Immature natural killer cell (primary cell): ENCODE data around the gene LOXL3. TPM values are rescaled to one million over a fixed set of nuclear protein-coding genes. Genes with fewer than 3 reads are reported as not detected.

Experiments used
- DNase-seq, 3 donors: peaks; one replicate each; pipeline ENCODE4 v3.0.0; 2022; ENCODE audit warnings: mixed read lengths in 1 of 3
- H3K27ac Mint-ChIP-seq, 6 donors: one replicate each; pipeline ENCODE4 v1.8.0; 2020; ENCODE audit warnings: mixed read lengths in 6 of 6, mild to moderate bottlenecking in 5 of 6, inconsistent platforms in 4 of 6, moderate library complexity in 3 of 6
- H3K27me3 Mint-ChIP-seq, 3 donors: one replicate each; pipeline ENCODE4 v1.8.0; 2020 to 2021; ENCODE audit warnings: low read depth in 3 of 3, mild to moderate bottlenecking in 3 of 3, mixed read lengths in 3 of 3, moderate library complexity in 3 of 3, inconsistent platforms in 1 of 3
- H3K36me3 Mint-ChIP-seq, 3 donors: one replicate each; pipeline ENCODE4 v1.8.0; 2020; ENCODE audit warnings: mixed read lengths in 3 of 3, inconsistent platforms in 2 of 3, mild to moderate bottlenecking in 2 of 3
- H3K4me1 Mint-ChIP-seq, 2 donors: one replicate each; pipeline ENCODE4 v1.8.0; 2020; ENCODE audit warnings: inconsistent platforms in 2 of 2, mild to moderate bottlenecking in 2 of 2, mixed read lengths in 2 of 2, moderate library complexity in 1 of 2
- H3K4me3 Mint-ChIP-seq, 5 donors: one replicate each; pipeline ENCODE4 v1.8.0; 2020; ENCODE audit warnings: mild to moderate bottlenecking in 5 of 5, mixed read lengths in 5 of 5, inconsistent platforms in 3 of 5, moderate library complexity in 3 of 5
- H3K9me3 Mint-ChIP-seq, 6 donors: one replicate each; pipeline ENCODE4 v1.8.0; 2020; ENCODE audit warnings: mild to moderate bottlenecking in 6 of 6, mixed read lengths in 6 of 6, inconsistent platforms in 4 of 6, moderate library complexity in 3 of 6
- polyA plus RNA-seq, 3 donors: library from polyadenylated mRNA; unstranded; fragments of 300-500 nt; fragmentation: Illumina TruSeq; gene quantifications; one replicate each; pipeline ENCODE4 v1.2.3, GENCODE V29; 2021

The LOXL3 gene
- polyA plus RNA-seq, 3 donors from 2014 or later, result 0.19 to 0.22 TPM; not detected in 1

- Mint-ChIP-seq H3K9me3 (no peaks in the 10 kb centered on the region), H3K36me3 (peaks cover 0 to 13% (median 8%) of the 10 kb centered on the region in 3 donors), H3K4me1 (peaks cover 59 to 62% of the 10 kb centered on the region in 2 donors), H3K4me3 (peak overlapping the region; percentile 21 to 86 (median 38)), H3K27ac (no peak overlapping the region), H3K27me3 (peaks cover 8 to 15% (median 10%) of the 10 kb centered on the region in 3 donors)
- DNase-seq, result no peak
These were observed 53.7 kb downstream of the LOXL3 start for GRCh38 chr2:74499940-74500577.

GRCh38 chr2:74499267-74499939 lies 54.3 kb downstream of the LOXL3 start, which contains the start of gene LBX2:
TSS of gene LBX2 (minus strand) at chr2:74499603. CDS start at chr2:74499537, 66 bp downstream.
- no peaks in the 10 kb centered on the region for H3K9me3 Mint-ChIP-seq
- H3K27ac Mint-ChIP-seq, result peak within 1 kb of the TSS; percentile 35 to 92 (median 78)
- H3K4me3 Mint-ChIP-seq, result peak within 1 kb of the TSS; percentile 90 to 98 (median 93)
- peaks cover 0 to 6% (median 2%) of the 10 kb centered on the region in 3 donors for H3K36me3 Mint-ChIP-seq
- peaks cover 53 to 55% of the 10 kb centered on the region in 2 donors for H3K4me1 Mint-ChIP-seq
- DNase-seq, result no peak
- H3K27me3 Mint-ChIP-seq, result peaks cover 8 to 15% (median 11%) of the 10 kb centered on the region in 3 donors

GRCh38 chr2:74498500-74499266 lies 55.1 kb downstream of the LOXL3 start:
- Mint-ChIP-seq H3K4me1 (peaks cover 46 to 48% of the 10 kb centered on the region in 2 donors), H3K27me3 (peaks cover 8 to 15% (median 11%) of the 10 kb centered on the region in 3 donors), H3K36me3 (peaks cover 6 to 12% (median 7%) of the 10 kb centered on the region in 3 donors), H3K9me3 (no peaks in the 10 kb centered on the region), H3K27ac (peak overlapping the region; percentile 35 to 92 (median 78)), H3K4me3 (peak overlapping the region; percentile 90 to 98 (median 93))
- no peak for DNase-seq

GRCh38 chr2:74497777-74498499 lies 55.8 kb downstream of the LOXL3 start:
- H3K4me3 Mint-ChIP-seq, result peak overlapping the region; percentile 90 to 98 (median 93)
- DNase-seq, result no peak
- peaks cover 5 to 15% (median 11%) of the 10 kb centered on the region in 3 donors for H3K27me3 Mint-ChIP-seq
- H3K4me1 Mint-ChIP-seq, result peaks cover 38 to 41% of the 10 kb centered on the region in 2 donors
- no peaks in the 10 kb centered on the region for H3K9me3 Mint-ChIP-seq
- H3K27ac Mint-ChIP-seq, result peak overlapping the region; percentile 35 to 92 (median 78)
- peaks cover 6 to 14% (median 10%) of the 10 kb centered on the region in 3 donors for H3K36me3 Mint-ChIP-seq

DNA sequence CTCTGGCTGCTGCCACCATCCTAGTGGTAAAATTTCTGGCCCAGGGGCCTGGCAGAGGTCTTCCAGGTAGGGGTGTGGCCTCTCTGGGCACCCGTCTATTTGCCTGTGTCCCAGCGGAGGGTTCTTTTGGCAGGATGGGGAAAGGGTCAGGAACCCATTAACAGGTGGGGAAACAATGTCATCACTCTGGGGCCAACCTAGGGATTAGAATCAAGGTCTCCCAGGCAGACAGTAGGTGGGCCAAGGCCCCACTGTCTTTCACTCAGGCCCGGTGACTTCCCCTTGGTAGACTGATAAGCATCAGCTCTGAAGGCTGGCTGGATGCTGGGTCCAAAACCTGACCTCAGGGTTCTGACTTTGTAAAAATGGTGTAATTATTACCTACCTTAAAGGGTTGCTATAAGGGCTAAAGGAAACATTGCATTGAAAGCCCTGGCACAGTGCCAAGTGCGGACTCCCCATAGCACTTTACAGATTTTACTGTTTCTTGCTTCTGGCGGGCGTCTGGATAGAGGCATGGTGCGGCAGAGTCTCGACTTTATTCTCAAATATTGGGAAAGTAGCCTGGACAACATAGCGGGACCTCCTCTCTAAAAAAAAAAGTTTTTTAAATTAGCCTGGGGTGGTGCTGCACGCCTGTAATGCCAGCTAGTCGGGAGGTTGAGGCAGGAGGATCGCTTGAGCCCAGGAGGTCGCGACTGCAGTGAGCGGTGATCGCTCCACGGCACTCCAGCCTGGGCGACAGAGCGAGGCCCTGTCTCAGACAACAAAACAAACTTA lies 56.6 kb downstream of the LOXL3 start:
- H3K4me1 Mint-ChIP-seq, result peaks cover 31 to 33% of the 10 kb centered on the region in 2 donors
- peak overlapping the region; percentile 90 to 98 (median 93) for H3K4me3 Mint-ChIP-seq
- H3K27ac Mint-ChIP-seq, result peak overlapping the region in 3 of 6 donors; percentile 35 to 76 (median 55)
- peaks cover 6 to 14% (median 12%) of the 10 kb centered on the region in 3 donors for H3K36me3 Mint-ChIP-seq
- DNase-seq, result no peak
- peaks cover 5 to 15% (median 11%) of the 10 kb centered on the region in 3 donors for H3K27me3 Mint-ChIP-seq
- H3K9me3 Mint-ChIP-seq, result no peaks in the 10 kb centered on the region

GRCh38 chr2:74495440-74495839 lies 58.3 kb downstream of the LOXL3 start:
- H3K36me3 Mint-ChIP-seq, result peaks cover 13 to 23% (median 18%) of the 10 kb centered on the region in 3 donors
- H3K27me3 Mint-ChIP-seq, result peaks cover 5 to 10% (median 8%) of the 10 kb centered on the region in 3 donors
- no peaks in the 10 kb centered on the region for H3K9me3 Mint-ChIP-seq
- peaks cover 21 to 25% of the 10 kb centered on the region in 2 donors for H3K4me1 Mint-ChIP-seq
- no peak for DNase-seq
- H3K4me3 Mint-ChIP-seq, result no peak overlapping the region
- H3K27ac Mint-ChIP-seq, result peak overlapping the region in 1 of 6 donors; percentile 50

DNA sequence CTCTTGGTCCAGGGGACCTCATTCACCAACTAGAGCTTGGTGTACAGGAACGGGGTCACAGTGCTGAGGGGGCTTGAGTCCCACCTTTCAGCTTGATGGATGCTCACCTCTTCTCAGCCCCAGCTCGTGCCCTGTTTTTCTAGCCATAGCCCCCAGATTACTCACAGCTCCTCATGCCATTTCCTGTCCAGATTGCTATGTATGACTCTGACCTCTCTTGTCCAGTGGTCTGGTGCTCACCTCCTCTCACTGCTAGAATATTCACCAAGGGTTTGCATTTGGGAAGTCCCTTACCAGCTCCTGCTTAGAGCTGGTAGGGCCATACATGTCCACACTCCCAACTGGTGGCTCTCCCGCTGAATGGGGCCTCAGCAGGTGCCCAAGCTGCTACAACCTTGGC lies 60.2 kb downstream of the LOXL3 start:
- Mint-ChIP-seq H3K9me3 (no peaks in the 10 kb centered on the region), H3K36me3 (peaks cover 23 to 35% (median 27%) of the 10 kb centered on the region in 3 donors)
- no peak for DNase-seq

GRCh38 chr2:74491648-74492544 lies 61.8 kb downstream of the LOXL3 start:
- DNase-seq, result no peak
- H3K9me3 Mint-ChIP-seq, result no peaks in the 10 kb centered on the region
- peaks cover 0 to 1% (median 0%) of the 10 kb centered on the region in 3 donors for H3K27me3 Mint-ChIP-seq
- H3K4me3 Mint-ChIP-seq, result no peak overlapping the region
- H3K4me1 Mint-ChIP-seq, result peaks cover 0 to under 1% of the 10 kb centered on the region in 2 donors
- no peak overlapping the region for H3K27ac Mint-ChIP-seq
- H3K36me3 Mint-ChIP-seq, result peaks cover 25 to 36% (median 29%) of the 10 kb centered on the region in 3 donors

More for the DNA sequence above, 60.2 kb downstream of the LOXL3 start:
- Mint-ChIP-seq H3K4me1 (peaks cover 13% of the 10 kb centered on the region in 2 donors), H3K27ac (no peak overlapping the region), H3K4me3 (no peak overlapping the region), H3K27me3 (peaks cover under 1 to 7% (median 5%) of the 10 kb centered on the region in 3 donors)

GRCh38 chr2:74489906-74490305 lies 63.8 kb downstream of the LOXL3 start:
- peaks cover 0 to 2% of the 10 kb centered on the region in 2 donors for H3K4me1 Mint-ChIP-seq
- no peak overlapping the region for H3K27ac Mint-ChIP-seq
- no peak for DNase-seq
- peaks cover 0 to under 1% (median 0%) of the 10 kb centered on the region in 3 donors for H3K27me3 Mint-ChIP-seq
- peaks cover 29 to 44% (median 30%) of the 10 kb centered on the region in 3 donors for H3K36me3 Mint-ChIP-seq
- no peak overlapping the region for H3K4me3 Mint-ChIP-seq
- no peaks in the 10 kb centered on the region for H3K9me3 Mint-ChIP-seq

DNA sequence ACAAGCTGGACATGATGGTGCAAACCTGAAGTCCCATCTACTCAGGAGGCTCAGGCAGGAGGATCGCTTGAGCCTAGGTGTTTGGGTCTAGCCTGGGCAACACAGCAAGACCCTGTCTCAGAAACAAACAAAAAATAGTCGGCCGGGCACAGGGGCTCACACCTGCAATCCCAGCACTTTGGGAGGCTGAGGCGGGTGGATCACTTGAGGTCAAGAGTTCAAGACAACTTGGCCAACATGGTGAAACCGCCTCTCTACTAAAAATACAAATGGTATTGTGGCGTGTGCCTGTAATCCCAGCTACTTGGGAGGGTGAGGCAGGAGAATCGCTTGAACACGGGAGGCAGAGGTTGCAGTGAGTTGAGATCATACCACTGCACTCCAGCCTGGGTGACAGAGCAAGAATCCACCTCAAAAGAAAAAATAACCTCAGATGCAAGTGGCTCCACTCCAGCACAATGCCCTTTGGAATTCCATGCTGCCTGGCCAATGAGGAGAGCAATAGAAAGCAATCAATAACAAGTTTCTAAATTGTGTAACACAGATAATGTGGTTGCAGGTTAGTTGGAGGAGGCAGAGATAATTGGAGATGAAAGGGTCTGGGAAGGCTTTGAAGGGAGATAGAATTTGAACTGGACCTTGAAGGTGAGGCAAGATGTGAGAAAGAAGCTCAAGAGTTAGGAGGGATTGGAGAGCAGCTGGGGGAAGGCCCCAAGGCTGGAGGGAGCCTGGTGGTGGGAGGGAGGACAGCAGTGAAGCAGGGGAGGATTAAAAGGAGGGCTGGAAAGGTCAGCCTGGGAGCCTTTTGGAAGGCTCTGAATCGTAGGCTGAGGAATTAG lies 64.9 kb downstream of the LOXL3 start:
- H3K27me3 Mint-ChIP-seq, result no peaks in the 10 kb centered on the region
- no peak overlapping the region for H3K4me3 Mint-ChIP-seq
- no peak for DNase-seq
- no peaks in the 10 kb centered on the region for H3K9me3 Mint-ChIP-seq
- H3K4me1 Mint-ChIP-seq, result peaks cover 3 to 5% of the 10 kb centered on the region in 2 donors
- H3K36me3 Mint-ChIP-seq, result peaks cover 25 to 39% (median 25%) of the 10 kb centered on the region in 3 donors
- H3K27ac Mint-ChIP-seq, result peak overlapping the region in 1 of 6 donors; percentile 66

DNA sequence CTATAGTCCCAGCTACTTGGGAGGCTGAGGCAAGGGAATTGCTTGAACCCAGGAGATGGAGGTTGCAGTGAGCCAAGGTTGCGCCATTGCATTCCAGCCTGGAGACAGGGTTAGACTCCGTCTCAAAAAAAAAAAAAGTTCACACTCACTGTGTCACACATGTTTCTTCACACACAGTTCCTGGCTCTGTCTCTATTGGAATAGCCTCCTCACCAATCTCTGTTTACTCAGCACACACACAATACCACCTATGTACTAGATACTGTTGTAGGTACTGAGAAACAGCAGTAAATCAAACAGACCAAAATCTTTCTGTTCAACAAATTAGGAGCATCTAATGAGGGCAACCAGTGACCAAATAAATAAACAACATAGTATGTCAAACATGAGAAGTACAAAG lies 67.6 kb downstream of the LOXL3 start:
- no peak overlapping the region for H3K27ac Mint-ChIP-seq
- peaks cover 21 to 28% (median 23%) of the 10 kb centered on the region in 3 donors for H3K36me3 Mint-ChIP-seq
- peaks cover 22 to 27% of the 10 kb centered on the region in 2 donors for H3K4me1 Mint-ChIP-seq
- no peak for DNase-seq
- peaks cover 0 to 5% (median 2%) of the 10 kb centered on the region in 3 donors for H3K27me3 Mint-ChIP-seq
- H3K9me3 Mint-ChIP-seq, result no peaks in the 10 kb centered on the region
- no peak overlapping the region for H3K4me3 Mint-ChIP-seq
